RKO (cell line): ENCODE data around the gene SPTBN2.

Source experiments
- DNase-seq: peaks from one replicate; pipeline ENCODE4 v3.0.0-alpha.2; 2016; ENCODE audit warnings: low spot score

SPTBN2 gene

DNA sequence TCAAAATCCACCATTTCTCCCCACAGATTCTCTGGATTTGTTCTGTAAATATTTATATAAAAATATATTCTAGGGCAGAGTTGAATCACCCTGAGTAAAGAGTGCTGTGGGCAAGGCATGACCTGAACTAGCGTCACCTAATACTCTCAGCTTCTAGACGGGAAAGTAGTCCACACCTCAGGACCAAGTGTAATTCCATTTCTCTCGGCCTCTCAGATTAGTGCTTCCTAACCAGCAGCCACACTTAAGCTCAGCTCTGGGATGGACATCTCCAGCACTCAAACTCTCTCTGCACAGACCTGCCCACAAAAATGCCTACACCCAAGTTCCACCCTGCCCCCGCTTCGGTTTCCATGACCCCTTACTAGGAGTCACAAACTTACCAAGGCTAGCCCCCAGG, 5.3 kb downstream of the SPTBN2 start:
- DNase-seq, result no peak

DNA sequence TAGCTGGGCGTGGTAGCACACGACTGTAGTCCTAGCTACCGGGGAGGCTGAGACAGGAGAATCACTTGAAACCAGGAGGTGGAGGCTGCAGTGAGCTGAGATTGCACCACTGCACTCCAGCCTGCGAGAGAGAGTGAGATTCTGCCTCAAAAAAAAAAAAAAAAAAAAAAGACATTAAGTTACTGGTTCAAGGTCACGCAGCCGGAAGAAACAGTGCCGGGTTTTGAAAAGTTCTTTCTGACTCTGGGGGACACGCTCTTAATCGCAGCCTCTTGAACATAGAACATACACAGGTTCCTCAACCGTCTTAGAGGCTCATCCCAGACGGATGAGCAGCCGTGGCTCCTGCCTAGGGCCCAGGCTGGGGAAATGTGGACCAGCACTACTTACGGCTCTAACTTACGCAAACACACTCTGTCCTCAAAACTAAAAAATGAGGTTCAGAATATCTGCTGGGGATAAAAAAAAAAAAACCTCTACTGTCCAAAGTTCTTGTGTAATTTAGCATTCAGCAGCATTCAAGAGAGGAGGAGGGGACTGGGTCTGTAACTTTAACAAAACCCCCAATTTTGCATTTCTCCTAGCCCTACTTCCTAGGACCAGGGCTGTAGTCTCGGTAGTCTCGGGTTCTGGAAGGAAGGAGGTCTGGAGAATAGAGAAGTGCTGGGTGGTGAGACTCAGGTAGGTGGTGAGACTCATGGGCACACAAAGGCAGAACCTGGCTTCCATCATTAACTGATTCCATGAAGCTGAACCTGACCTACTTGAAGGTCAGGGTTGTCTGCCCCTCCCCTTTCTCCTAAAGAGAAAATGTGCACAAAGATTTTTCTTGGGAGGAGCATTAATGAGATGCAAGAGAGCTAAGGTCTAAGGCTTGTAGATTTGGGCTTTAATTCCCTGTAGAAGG, 6.0 kb downstream of the SPTBN2 start:
- no peak for DNase-seq

DNA sequence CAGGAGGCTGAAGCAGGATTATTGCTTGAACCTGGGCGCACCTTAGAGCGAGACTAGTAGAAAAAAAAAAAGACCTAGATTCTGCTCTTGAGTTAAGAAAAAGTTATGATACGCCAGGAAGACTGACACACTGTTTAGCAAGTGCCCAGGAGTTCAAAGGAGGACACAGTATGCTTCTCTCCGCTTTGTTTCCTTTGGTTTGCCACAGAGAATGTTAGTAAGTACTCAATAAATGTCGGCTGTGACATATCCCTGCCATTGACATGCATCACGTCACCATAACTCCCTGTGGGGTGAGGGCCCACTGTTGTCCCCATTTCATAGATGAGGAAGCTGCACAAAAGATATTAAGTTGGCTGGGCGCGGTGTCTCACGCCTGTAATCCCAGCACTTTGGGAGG, 7.1 kb downstream of the SPTBN2 start:
- DNase-seq, result no peak

DNA sequence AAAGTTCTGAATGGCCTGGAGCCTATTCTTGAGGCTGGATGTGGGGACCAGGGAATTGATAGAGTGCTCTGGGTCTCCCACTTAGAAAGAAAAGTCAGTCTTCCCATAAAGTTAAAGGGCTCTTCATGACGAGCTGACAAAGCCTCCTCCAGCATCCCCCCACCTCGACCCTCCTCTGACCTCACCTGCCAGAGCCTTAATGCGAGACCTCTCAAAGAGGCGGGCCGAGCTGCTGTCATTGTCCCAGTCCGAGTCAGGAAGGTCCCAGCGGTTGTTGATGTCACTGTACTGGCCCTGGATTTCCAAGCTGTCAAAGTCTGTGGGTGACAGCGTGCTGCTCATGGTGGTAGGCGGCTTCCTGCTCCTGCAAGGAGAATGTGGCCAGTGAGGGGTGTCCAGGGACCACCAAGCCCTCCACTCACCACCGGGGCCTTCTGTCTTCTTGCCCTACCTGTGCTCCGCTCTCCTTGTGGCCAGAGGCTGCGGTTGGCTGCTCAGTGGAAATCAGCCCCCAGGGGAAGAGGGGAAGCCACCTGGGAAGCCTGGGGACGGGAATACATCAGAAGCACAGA, 8.0 kb downstream of the SPTBN2 start:
- DNase-seq, result no peak

DNA sequence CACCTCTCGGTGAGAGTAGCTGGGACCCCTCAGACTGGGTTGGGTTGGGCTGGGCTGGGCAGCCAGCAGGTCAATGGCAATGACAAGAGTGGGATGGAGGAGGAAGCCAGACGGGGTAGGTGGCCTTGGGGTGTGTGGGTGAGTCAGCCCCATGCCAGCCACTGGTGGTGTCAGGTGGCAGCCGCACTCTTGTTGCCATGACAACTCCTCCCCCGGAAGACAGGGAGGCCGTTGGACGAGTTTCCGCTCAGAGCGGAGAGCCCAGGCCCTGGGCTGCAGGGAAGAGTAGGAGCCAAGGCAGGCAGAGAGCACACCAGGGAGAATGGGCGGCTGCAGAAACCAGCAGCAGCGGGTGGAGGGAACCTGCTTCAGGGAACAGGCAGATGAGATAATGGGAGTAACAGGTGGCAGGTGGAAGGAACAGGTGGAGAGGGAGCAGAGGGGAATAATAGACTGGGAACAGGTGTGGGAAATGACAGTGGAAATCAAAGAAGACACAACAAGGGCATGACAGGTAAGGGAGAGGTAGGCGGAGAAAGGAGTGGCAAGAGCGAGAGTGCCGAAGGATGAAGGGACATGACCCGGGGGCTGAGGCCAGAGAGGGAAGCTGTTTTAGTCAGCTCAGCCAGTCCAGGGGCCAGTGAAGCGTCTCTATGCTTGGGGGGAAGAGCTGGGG, 8.7 kb downstream of the SPTBN2 start:
- DNase-seq, result peak; percentile 41

DNA sequence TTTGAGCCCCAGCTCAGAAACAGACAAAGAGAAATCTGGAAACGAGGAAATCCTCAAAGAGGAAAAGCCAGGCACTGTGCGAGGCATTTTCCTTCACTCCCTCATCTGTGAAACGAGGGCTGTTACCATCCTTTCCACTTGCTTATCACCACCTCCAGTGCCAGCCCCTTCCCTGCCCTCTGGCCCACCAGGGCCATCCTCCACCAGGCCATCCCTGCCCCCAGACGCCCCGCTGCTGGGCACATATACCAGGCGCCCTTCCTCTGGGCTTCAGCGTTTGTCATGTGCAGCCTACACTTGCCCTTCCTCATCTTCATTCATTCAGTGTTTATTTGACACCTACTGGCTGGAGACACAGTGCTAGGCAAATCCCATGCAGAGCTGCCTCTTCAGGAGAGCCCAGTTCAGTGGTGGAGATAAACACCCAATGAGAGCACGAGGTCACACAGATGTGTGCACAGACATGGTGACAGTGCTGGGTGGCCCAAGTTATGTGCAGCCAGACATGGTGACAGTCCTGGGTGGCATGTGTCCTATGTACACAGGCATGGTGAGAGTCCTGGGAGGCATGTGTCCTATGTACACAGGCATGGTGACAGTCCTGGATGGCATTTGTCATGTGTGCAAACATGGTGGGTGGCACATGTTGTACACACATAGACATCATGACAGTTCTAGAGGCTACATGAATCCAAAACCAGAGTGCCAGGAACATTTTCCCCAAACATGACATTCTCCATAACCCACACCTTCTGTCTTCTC, 9.7 kb downstream of the SPTBN2 start:
- DNase-seq, result no peak

DNA sequence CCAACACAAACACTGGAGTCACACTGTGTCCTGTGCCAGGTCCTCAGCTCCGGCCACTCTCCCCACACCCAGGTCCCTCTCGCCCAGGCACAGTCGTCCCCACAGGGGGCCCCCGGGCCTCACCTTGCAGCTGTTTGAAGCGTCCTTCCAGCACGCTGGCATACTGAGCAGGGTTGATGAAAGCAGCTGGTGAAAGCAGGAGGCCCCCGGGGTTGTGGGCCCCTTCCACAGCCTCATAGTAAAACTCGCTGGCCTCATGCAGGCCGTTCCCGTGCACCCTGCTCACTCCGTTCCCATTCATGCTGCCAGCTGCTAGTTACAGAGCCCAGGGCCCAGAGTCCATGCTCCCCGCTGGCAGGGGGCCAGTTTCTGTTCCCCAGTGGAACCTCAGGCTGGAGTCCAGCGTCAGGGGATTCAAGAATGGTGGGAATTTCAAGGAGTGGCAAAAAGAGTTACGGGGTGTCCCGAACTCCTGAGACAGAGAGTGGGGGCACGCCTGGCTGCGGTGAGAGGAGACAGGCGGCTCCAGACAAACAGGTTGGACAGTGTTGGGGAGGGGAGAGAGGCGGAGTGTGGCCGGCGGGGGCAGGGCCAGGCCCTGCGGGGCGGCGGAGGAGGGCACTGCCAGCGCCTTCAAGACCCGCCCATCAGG, 10.6 kb downstream of the SPTBN2 start:
- no peak for DNase-seq

DNA sequence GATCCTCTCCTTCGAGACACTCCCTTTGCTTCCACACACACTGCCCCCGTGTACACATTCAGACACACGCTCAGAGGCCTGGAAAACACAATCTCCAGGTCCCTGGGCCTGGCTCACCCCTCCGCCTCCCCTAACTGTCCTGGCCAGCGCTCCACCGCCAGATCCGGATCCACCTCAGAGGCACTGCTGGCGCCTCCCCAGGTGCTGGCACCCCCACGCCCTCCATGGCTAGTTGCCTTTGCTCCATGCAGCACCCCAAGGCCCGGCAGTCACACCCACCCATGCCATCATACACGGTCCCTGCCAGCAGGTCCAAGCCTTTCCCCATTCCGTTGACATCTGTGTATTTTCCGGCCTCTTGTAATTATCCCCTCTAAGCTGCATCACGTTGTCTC, 11.1 kb downstream of the SPTBN2 start:
- no peak for DNase-seq

DNA sequence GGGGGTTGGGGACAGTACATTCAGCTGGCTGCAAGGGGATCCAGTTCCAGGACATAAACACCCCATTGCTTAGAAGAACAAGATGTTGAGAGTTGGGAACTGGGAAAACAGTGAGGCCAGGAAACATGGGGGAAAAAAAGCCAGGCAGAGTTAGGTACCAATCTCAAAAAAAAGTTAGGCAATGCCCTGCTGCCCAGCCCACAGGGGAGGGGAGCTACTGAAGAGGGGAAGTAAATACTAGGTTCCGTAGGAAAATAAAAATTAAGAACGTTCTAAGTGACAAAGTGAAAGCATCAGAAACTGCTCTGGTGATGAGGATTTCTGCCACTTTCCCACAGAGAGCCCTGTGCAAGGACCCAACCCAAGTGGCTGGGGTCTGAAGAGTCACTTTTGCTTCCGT, 12.0 kb downstream of the SPTBN2 start:
- no peak for DNase-seq

DNA sequence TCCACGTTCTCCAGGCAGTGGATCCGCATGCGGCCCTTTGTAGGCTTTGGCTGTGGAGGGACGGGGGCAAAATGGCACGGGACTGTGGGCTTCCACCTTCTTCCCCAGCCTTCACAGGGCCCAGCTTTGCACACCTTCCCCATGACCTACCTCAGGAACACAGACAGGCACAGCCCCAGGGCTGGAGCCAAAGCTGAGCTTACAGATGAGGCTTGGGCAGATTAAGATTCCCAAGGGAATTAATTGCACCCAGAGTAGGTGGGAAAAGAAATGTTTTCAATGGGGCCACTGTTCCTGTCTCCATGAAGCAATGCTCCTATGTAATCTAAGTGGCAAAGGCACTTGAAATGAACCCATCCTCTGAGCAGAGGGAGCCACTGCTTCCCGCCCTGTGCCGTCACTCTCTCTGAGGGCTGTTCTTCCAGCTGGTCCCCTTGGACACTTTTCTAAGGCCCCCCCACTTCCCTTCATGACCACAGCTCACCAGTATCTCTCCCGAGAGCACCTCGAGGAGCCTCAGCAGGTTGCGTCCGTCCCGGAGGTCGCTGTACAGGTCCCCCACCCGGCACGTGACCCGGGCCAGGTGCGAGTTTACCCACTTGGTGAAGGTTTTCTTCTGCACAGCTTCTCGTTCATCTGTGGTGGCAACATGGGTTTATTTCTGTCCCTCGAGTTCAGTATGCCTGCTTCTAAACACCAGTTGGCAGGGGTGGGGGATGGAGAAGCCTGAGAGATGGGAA, 13.5 kb downstream of the SPTBN2 start:
- no peak for DNase-seq

DNA sequence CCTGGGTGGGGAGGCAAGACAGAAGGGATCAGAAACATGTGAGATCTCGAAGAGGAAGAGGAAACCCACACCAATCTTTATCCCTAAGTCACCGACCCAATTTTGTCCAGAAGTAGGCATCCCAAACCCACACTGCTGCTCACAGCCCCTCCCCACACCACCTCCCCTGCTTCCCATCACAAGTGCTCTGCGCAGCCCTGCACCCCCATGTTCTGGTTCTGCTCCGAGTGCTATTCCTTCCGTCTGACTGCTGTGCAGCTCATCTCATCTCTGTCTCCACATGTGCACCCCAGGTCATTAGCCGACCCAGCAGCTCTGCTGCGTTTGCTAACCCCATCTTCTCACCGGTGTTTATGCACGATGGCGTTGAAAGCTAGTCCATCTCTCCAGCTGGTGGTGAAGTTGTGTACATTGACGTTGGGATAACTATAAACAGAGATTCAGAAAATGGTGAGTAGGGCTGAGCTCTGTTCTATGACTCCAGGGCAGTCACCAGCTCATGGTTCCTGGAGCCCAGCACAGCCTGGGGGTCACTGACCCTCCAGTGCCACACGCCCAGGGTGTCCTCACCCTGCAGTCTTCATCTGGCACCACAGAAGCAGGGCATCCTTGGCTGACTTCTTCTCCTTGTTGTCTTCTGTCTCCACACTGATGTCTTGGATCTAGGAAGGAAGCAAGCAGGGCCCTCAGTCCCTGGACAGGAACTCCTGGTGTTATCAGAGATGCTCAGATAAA, 15.1 kb downstream of the SPTBN2 start:
- no peak for DNase-seq

DNA sequence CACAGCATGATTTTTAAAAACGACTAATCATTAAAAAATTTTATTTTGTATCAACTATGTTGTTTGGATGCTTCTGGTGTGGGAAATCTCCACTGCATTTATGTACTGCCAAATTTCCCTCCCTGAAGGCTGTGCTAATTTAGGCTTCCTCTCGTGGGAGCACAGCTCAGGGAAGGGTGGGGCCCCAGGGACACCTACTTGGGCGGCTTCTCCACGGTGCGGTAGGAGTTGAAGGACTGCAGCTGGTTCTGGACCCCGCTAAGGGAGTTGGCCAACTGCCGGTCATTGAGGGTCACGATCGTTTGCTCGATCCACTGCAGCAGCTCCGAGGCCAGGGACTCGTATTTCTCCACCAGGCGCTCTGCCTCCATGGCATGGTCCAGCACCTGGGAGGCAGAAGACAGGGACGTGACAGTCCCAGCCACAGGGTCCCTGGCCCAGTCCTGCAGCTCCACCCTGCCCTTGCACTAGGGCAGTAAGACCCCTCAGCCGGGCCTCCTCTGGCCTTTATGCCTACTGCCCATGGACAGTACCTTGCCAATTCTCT, 18.6 kb downstream of the SPTBN2 start:
- no peak for DNase-seq

DNA sequence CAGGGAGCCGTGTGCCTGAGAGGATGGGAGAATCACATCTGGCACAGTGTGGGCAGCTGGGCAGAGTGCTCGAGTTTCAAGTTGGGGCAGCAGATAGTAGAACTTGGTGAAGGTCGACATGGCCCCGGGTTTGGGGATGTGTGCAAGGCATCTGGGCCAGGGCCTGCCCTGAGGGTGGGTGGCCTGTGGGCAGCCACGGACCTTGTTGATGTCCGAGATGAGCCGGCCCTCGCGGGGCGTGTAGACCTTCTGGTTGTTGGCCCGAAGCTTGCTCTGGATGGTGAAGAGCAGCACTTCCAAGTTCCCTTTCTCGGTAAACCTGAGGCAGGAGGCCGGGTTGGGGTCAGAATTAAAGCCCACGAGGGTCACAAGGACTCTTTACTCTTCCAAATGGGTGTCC, 20.3 kb downstream of the SPTBN2 start:
- no peak for DNase-seq

DNA sequence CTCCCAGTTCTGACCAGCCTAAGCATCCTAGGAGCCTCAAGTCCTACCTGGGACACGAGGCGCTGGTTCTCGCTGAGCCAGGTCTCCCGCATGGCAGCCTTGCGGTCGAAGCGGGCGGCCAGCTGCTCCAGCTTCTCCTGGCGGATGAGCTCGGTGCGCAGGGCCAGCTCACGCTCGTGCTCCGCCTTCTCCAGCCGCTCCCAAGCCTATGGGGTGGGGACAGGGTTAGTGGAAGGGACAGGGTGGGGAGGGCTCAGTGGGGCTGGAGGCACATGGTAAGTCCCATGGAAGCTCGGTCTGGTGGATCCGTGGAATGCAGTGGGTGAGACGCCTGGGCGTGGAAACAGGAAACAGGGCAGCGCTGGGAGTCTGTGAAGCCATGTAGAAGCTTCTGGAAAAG, 20.9 kb downstream of the SPTBN2 start:
- no peak for DNase-seq

DNA sequence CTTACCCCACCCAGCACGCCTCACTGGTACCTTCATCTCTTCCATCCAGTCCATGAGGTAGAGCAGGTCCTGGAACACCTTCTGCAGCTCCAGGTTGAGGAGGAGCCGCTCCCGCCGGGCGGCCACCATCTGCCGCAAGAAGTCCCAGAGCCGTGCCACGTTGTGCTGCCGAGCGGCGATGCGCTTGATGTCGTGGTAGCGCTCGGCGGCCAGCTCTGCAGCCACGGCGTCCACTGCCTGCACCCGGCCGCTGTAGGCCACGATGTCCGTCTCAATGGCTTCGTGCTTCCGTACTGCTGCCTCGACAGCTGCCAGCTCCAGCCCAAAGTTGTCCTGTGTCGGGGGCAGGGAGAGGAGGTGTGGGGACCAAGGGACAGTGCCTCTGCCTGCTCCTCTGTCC, 21.5 kb downstream of the SPTBN2 start:
- DNase-seq, result no peak

DNA sequence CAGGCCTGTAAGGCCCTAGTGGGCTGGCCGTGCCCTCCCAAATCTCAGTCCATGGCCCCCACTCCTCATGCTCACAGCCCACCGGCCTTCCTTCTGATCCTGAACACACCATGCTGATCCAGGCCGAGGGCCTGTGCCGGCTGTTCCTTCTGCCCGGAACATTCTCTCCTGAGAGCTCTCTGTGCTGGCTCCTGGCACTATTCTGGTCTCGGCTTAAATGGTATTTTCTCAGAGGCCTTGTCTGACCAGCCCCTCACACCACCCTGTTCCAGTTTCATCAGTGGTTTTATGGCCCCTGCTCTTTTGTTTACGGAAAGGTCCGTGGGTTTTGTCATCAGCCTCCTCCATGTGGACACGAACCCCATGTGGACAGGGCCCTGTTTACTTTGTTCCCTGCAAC, 22.0 kb downstream of the SPTBN2 start:
- no peak for DNase-seq

DNA sequence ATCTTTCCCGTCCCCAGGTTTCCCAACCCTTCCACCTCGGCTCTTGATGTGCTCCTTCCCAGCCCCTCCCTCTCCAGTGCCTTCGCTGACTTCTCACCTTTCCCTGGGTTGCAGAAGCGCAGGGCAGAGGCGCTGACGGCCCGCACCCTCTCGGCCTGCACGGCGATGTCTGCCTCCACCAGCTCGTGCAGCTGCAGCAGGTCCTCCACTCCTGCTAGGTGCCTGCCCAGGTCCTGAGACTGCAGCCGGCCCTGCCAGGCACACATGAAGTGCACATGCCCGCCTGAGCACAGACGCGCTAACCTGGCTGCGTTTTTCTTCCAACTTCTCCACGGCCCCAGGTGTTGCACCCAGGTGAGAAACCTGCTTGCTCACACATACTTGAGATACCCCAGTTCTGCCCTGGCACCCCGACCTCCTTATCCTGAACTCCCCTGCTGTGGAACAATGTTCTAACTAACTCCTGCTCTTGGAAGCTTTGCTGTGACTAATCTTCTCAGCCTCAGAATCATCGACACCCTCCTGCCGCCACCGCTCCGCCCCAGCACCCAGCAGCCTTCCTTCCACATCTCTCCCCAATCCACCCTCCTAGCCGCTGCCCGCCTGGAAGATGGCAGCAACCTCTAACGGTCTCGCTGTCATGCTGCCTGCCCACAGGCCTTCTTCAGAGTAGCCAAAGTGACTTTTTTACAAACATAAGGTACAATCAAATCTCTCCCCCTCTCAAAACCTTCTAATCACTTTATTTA, 23.3 kb downstream of the SPTBN2 start:
- no peak for DNase-seq

DNA sequence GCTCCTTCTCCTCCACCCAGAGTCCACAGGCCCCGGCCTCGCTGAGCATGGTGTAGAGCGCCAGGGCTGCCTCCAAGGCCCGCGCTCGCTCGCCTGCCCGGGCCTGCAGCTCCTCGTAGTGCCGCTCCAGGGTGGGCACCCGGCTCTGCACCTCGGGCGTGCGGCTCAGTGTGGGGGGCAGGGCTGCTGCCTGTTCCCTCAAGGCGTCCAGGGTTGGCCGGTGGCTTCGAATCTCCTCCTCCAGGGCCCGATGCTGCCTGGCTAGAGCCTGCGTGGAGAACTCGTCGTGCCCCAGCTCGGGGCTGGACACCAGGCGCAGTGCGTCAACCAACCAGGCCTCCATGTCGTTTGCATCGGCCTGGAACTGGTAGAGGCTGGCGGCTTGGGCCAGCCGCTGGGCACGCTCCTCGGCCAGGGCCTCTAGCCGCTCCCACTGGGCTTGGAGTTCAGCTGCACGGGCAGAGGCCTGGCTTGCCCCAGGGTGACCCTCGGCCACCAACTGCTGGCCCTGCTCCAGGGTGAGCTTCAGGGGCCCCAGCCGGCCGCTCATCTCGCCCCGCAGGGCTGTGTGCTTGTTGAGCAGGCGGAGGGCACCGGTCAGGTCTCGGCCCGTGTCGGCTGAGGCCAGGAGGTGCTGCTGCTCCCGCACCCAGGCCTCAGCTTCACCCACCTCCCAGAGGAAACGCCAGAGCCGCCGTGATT, 24.2 kb downstream of the SPTBN2 start:
- no peak for DNase-seq
